Activated T-cell treated with anti-CD3 and anti-CD28 coated beads for 4 hours (primary cell): ENCODE results near the gene EHBP1L1.
"Not testable (repeated sequence)": the region's sequence is repeated elsewhere in the genome, so short reads cannot be mapped to it uniquely, and the experiment has no call there.

Experiments used
- DNase-seq: peaks from one replicate; pipeline ENCODE4 v3.0.0-alpha.2; 2020

Gene EHBP1L1

DNA sequence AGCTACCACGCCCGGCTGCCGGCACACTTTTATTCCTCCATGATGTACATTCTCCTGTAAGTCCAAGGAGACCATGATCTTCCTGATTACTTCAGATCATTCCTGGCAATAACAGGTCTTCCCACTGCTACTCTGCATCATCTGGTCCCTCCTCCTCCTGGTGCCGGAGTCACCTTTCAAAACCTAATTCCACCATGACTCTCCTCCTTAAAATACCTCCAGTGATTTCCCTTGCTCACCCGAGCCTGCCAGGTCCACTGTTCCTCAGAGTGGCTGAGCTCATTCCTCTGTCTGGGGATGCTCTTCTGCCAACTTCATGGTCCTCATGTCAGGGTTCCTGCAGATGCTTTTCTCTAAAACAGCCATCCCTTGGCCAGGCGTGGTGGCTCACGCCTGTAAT is 13.8 kb upstream of the EHBP1L1 start:
- no peak for DNase-seq

DNA sequence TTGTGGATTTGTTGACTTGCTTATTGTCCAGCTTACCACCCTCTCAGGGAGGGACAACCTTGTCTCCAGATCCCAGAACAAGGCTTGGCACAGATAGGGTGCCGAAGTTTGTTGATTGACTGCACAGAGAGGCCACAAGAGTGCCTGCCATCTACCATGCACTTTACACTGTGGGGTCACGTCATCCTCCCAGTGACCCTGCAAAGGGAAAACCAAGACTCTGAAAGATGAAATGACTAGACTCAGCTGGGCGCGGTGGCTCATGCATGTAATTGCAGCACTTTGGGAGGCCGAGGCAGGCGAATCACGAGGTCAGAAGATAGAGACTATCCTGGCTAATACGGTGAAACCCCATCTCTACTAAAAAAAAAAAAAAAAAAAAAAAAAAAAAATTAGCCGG is 13.1 kb upstream of the EHBP1L1 start:
- no peak for DNase-seq

DNA sequence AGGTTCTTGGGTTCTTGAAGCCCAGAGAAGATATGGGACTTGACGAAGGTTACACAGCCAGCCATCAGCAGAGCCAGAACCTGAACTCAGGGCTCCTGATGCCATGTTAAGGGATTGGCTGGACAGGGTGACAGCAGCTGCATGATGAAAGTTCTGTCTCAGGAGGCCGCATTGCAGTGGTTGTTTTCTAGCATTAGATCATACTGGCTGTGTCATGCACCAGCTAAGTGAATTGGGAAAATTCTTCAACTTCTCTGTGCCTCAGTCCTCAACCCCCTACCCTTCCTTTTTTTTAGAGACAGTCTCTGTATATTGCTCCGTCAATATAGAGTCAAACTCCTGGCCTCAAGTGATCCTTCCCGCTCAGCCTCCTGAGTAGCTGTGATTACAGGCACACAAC is 12.3 kb upstream of the EHBP1L1 start:
- no peak for DNase-seq

DNA sequence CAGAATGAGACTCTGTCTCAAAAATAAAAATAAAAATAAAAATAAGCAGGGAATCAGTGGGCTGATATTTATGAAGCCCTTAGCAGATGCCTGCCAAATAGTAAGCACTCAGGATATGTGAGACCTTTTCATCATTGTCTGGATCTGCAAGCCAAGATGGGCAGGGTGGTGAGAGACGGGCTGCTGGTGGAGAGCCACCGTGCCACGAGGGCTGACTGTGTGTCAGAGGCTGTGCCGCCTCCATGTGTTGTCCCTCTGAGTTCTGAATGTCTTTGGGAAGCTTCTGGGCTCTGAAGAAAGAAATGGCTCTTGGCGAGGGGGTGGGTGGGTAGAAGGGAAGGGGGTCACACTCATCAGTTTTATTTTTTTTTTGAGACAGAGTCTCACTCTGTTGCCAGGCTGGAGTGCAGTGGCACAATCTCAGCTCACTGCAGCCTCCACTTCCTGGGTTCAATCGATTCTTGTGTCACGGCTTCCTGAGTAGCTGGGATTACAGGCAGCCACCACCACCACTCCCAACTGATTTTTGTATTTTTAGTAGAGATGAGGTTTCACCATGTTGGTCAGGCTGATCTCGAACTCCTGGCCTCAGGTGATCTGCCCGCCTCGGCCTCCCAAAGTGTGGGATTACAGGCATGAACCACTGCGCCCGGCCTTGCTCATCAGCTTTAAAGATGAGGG is 10.8 kb upstream of the EHBP1L1 start:
- DNase-seq: not testable (repeated sequence)

DNA sequence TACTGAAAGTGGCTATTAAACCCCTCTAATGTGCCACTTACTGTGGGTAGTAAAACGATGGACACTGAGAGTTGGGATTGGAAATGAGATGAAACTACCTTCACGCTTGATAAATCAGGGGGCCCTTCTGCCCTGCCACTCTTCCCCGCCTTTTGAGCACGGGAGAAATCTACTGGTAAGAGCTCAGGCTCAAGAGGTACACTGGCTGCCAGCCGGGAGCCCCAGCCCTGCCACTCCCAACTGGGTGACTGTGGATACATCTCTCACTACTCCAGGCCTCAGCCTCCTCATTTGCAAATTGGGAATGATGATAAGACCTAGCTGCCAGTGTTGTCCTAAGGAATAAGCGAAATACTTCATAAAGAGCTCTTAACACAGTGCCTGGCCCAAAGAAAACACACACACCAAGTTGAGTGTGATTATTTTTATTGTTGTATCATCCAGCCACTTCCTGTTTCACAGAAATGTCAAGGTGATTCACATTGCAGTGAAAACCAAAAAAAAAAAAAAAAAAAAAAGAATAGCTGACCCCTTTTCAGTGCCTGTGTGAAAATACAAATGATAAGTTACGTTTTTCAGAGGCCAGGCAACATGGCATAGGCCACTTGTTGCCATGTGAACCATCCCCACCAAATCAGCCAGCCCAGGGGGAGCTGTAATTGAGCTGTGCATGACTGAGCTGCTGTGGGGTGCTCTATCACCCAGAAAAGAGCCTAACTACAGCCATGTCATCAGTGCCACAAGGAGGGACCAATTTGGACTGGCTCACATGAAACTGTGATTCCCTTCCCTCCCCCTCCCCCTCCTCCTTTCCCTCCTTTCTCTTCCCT is 10.0 kb upstream of the EHBP1L1 start:
- DNase-seq: no peak

DNA sequence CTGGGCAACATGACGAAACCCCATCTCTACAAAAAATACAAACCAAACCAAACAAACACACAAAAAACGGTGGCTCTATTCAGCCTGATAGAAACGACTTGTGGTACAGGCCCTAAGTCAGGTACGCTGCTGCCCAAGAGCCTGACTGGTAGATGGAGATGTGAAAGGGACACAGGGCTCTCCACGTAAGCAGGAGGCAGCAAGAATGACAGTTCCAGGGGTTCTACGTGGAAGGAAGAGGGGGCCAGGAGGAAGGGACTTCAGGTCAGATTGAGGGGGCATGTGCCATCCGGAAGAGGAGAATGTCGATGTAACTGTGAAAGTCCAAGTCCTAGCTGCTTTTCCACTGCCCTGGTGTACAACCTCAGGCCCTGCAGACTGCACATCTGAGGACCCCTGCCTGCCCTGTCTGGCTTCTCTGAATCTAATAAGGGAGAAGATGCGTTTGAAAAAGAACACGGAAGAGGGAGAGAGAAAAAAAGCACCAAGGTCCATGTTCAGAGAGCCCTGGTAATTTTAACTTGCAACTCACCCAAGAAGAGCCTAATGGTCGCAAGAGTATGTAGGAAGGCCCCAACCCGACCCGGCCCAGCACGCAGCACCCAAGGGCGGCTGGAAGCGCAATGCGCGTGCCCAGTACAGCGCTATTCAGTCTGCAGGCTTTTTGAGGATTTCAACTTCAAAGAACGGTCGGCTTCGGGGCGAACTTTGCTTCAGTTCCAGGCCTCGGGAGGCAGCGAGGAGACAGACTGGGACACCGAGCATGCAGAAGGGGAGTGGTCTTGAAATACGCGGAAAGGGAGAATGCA is 6.5 kb upstream of the EHBP1L1 start:
- DNase-seq: no peak

DNA sequence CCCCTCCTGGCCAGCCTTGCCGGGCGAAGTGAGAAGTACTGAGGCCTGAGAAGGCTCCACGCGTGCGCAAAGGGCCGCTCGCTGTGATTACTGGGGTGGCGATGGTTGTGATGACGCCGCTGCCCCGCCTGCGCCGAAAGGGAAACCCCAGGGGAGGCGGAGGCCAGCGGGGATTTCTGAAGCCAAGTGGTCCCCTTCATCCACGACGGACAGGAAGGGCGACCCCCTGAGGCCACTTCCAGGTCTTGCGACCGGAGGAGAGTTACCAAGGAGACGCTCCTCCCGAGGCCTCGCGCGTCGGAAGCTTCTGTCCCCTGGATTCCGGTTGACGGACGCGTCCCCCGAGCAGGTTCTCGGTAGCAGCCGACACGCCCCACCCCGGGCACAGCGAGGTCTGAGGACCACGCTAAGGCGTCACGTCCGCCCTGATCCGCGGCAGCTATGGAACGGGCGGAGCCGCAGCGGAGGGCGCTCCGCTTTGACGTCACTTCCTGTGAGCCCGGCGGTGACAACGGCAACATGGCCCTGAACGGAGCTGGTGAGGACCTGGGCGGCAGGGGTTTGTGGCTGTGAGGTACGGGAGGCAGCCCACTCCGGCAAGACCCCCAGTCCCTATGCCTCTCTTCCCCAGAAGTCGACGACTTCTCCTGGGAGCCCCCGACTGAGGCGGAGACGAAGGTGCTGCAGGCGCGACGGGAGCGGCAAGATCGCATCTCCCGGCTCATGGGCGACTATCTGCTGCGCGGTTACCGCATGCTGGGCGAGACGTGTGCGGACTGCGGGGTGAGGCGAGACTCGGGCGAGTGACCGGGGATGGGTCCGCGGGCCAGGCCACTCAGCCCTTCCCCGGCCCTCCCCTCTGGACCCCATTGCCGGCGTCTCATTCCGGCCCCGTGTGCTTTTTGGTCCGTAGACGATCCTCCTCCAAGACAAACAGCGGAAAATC is 5.6 kb upstream of the EHBP1L1 start, which contains the start of gene ZNRD2:
Gene ZNRD2 (plus strand): TSS at position 505 of the 946 bp plus-strand sequence. CDS start 15 bp downstream, at position 520.
- peak; percentile 95 for DNase-seq

DNA sequence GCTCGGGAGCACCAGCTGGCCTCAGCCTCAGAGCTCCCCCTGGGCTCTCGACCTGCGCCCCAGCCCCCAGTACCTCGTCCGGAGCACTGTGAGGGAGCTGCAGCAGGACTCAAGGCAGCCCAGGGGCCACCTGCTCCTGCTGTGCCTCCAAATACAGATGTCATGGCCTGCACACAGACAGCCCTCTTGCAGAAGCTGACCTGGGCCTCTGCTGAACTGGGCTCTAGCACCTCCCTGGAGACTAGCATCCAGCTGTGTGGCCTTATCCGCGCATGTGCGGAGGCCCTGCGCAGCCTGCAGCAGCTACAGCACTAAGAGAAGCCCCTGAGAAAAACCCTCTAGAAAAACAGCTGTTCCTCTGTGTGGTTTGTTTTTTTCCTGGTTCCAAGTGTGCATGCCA is 4.4 kb upstream of the EHBP1L1 start:
- DNase-seq: no peak

DNA sequence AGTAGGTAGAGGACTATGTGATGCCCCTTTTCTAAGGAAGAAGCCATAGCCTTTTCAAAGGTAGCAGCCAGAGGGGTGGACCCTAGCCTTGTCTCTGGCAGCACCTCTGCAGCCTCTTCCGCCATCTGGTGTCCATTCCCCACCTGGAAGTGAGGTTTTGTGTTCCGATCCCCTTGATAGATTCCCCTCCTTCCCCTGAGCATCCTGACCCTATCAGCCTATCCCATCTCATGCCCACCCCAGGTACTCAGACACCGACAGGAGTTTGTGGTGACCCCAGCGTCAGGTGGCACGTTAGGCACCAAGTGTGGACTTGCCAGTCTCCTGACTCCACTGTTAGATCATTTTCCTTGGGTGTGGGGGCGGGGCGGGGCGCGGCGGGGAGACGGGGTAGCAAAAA is 3.9 kb upstream of the EHBP1L1 start:
- no peak for DNase-seq

DNA sequence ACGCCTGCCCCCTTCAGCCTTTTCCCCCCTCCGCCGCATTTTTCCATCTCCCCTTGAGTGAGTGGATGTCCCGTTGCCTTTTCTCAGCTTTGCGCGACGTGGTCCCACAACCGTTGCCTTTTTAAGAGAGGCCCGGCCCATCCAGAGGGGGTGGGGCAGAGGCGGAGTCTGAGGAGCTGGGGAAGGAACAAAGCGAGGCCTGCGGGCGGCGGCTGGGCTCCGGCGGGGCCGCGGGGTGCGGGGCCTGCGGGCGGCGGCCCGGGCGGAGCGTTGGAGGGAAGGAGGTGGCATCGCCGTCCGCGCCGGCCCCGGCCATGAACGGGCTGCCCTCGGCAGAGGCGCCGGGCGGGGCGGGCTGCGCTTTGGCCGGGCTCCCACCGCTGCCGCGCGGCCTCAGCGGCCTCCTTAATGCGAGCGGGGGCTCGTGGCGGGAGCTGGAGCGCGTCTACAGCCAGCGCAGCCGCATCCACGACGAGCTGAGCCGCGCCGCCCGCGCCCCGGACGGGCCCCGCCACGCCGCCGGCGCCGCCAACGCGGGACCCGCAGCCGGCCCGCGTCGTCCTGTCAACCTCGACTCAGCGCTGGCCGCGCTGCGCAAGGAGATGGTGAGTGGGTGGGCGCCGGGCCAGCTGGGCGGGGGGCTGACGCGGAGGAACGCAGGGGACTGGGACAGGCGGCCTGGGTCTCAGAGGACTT is 3.3 kb upstream of the EHBP1L1 start, which contains the start of gene FAM89B:
Gene FAM89B (plus strand): TSS at position 183 of the 696 bp plus-strand sequence. CDS start 132 bp downstream, at position 315.
- DNase-seq: peak; percentile 85

DNA sequence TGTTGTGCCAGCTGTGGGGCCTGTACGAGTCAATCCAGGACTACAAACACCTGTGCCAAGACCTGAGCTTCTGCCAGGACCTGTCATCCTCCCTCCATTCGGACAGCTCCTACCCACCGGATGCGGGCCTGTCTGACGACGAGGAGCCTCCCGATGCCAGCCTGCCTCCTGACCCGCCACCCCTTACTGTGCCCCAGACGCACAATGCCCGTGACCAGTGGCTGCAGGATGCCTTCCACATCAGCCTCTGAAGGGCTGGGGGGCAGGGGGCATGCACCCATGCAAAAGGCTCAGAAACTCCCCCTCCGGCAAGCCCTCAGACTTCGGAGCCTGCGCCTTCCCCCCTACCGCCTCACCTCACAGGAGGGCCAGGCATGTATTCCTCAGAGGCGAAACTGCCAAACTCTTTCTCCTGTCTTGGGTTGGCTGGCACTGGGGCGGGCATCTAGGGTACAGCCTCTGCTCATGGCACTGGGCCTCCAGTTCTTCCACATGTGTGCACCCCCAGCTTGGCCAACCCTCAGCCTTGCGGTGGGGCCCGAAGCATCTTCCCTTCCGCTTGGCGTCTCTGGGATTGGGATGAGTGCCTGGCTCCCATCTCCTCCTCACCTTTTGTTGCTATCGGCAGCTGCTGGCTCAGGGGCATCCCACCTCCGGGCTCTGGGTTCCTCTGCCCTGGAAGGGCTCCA is 2.3 kb upstream of the EHBP1L1 start:
- no peak for DNase-seq

DNA sequence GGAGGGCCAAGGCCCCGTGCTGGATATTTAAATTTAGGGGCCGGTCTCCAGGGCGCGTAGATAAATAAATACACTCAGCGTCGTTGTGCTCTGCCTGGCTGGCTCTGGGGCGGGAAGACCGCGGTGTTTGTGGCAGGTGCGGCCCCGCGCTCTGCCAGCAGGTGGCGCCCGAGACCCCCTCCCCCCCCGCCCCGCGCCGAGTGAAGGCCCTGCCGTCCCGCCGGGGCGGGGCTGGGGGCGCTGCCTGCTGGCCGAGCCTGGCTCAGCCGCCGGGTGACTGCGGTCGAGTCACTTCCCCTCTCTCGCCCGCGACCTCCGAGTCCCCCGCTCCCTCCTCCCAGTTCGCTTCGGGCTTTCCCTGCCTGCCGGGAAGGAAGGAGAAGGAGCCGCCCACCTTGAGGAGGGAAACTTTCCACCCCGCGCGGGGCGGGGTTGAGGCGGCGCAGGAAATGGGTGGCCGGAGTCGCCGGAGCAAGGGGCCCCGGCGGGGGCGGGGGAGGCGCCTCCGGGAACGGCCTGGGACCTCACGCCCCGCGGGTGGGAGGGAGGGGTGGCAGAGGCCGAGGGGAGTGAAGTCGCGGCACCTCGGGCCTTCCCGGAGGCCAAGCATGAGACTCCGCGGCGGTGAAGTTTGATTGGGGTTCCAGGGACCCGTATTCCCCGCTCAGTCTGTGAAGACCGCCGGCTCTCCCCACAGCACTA is 1.6 kb upstream of the EHBP1L1 start:
- DNase-seq: peak; percentile 71

DNA sequence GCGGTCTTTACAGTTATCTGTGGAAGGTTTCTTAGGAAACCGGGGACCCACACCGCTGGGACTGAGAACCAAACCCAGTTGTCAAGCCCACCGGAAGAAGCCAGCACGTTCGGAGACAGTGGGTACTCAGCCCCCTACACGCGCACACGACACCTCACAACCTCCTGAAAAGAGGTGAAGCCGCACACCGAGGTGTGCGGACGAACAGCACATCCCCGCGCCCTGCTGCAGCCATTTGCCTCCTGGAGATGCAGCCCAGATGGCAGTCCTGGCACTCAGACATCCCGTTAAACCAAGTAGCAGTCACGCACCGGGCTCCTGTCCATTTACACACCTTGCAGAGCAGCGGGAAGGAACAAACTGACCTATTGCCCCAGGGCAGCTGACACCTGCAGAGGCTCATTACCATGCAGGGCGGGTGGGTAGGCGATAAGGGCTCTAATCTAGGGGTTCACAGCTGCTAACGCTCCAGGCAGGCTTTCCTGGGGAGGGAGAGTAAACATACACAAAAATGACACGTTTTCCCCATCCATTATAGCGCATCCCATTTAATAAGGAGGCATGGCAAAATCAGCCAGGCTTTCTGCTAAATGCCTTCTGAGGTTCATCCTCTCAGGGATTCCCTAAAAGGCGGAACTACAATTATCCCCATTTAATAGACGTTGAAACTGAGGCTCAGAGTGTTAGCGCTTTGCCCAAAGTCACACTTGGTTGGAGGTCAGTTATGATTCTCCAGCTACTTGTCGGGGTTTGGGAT is 864 bp upstream of the EHBP1L1 start:
- no peak for DNase-seq

DNA sequence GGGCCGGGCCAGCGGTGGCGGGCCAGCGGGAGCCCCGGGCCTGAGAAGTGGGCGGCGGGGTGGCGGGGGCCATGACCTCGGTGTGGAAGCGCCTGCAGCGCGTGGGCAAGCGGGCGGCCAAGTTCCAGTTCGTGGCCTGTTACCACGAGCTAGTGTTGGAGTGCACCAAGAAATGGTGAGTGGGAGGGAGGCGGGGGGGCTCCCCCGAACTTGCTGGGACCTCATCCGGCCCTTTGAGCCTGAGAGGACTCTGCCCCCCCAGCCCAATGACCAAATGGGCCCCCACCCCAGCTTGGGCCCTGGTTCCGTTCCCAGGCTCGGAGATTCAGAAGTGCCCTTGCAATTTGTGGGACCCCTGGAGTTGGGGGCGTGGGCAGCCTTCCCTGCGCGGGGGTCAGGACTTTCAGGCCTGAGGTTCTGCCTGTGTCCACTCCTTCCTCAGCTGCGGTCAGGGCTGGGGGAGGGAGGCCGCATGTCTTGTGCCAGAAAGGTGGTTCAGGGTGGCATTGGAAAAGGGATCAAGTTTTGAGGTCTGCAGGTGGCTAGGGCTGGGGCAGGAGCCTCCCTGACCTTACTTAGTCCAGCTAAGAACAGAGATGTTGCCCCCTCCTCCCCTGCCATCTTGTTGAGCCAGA is 496 bp downstream of the EHBP1L1 start:
- DNase-seq: no peak

DNA sequence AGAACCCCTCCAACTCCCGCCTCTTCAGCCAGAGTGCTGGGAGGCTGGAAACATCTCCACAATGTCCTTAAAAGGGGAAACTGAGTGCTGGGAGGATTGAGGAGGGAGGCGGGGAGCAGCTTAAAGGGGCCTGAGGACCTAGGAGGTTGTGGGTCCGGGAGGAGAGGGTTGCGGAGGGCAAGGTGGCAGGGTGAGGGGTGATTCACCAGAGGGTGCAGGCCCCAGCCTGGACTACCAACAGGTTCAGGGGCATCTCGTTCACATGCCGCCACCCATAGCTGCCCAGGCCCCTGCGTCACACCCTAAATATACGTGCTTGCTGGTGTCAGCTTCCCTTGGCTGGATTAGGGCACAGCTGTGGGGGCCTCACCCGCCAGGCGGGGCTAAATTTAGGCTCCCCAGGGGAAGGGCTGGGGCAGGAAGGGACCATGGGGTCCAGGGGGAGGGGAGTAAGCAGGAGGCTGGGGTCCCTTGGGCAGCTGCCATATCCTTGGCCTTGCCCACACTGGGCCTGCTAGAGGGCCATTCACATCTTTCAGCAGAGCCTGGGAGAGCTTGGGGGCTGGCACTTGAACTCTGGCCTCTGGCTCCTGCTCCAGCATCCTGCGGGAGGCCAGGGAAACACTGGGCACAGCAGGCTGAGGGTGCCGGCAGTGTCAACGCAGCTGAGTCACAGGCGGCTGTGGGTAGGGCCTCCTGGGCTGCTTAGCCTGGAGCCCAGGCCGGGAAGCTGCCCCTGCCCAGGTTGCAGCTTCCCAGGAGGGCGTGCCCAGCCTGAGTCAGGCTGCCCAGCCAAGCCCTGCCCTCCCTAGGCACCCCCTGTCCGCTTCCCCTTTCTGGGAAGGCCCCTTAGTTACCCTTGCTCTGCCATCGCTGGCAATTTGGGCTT is 1.3 kb downstream of the EHBP1L1 start:
- DNase-seq: no peak

DNA sequence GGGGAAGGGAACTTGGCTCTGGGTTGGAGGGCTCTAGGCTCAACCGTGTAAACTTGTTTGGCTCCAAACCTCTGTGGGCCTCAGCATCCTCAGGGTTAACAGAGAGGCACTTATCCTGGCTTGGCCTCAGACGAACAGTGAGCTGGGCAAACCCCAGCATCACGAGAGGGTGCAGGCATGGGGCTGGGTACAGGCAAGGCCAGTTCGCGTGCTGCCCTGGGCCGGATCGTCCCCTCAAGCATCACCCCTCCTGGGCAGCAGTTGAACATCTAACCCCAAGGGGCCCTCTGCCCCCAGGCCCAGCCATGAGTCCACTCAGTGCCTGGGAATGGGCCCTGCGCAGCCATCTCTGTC is 1.9 kb downstream of the EHBP1L1 start:
- no peak for DNase-seq

DNA sequence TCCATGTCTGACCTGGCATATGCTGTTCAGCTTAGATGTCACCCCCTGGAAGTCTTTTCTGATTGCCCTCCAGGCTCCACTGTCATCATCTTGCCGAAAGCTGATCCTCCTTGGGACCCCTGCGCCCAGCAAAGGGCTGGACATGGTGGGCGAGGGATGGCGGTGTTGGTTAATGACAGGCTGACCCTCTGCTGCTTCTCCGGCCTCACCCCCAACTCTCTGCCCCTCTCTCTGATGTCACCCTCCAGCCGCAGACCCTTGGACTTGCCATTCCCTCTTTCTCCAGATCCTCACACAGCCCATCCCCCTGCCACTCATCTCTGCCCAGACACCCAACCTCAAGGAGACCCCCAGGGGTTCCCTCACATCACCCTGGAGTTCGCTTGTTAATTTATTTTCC is 2.3 kb downstream of the EHBP1L1 start:
- no peak for DNase-seq

DNA sequence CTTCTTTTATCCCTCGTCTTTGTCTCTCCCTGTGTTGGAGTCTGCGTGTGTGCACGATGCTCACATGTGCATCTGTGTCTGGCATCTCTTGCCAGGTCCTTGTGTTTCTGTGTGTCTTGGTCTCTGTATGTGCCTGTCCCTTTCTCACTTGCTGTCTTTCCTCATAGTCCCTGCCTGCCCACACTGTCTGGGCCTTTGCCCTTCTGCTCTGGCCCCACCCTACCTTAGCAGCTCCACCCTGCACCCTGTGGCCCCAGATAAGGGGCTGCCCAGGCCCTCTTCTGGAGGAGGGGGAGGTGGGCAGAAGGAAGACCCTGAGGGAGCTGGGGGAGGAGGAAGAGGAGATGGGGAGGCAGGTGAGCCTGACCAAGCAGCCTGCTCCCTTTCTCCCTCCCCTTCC is 2.8 kb downstream of the EHBP1L1 start:
- DNase-seq: no peak
